Activated naive CD4-positive, alpha-beta T cell treated with anti-CD3 and anti-CD28 coated beads, Interleukin-2, amount 50 U/mL, for 24 hours (primary cell): ENCODE data around the gene RGP1.
A peak's percentile ranks its signal among the peaks of the same experiment; 100 is the strongest.

Experiments used
- H3K27ac Mint-ChIP-seq: one replicate; pipeline ENCODE4 v1.8.0; 2021; ENCODE audit warnings: mild to moderate bottlenecking, mixed read lengths
- H3K27me3 Mint-ChIP-seq: one replicate; pipeline ENCODE4 v1.8.0; 2021; ENCODE audit warnings: mixed read lengths
- H3K36me3 Mint-ChIP-seq: one replicate; pipeline ENCODE4 v1.8.0; 2021; ENCODE audit warnings: mixed read lengths
- H3K4me1 Mint-ChIP-seq: one replicate; pipeline ENCODE4 v1.8.0; 2021; ENCODE audit warnings: mixed read lengths
- H3K4me3 Mint-ChIP-seq: one replicate; pipeline ENCODE4 v1.8.0; 2021; ENCODE audit warnings: mild to moderate bottlenecking, mixed read lengths
- H3K9me3 Mint-ChIP-seq: one replicate; pipeline ENCODE4 v1.8.0; 2021; ENCODE audit warnings: mixed read lengths

Gene RGP1

GRCh38 chr9:35793461-35793860 lies 44.4 kb downstream of the RGP1 start:
- Mint-ChIP-seq H3K27ac (no peak overlapping the region), H3K9me3 (no peaks in the 10 kb centered on the region), H3K4me1 (peaks cover 32% of the 10 kb centered on the region), H3K36me3 (peaks cover 5% of the 10 kb centered on the region), H3K4me3 (no peak overlapping the region), H3K27me3 (no peaks in the 10 kb centered on the region)

- Mint-ChIP-seq H3K27ac (no peak overlapping the region), H3K36me3 (peaks cover 6% of the 10 kb centered on the region), H3K27me3 (no peaks in the 10 kb centered on the region), H3K4me1 (peaks cover 34% of the 10 kb centered on the region), H3K4me3 (no peak overlapping the region), H3K9me3 (no peaks in the 10 kb centered on the region)
Measured at GRCh38 chr9:35795695-35796094, 46.6 kb downstream of the RGP1 start.

- no peaks in the 10 kb centered on the region for H3K27me3 Mint-ChIP-seq
- H3K4me3 Mint-ChIP-seq, result no peak overlapping the region
- H3K4me1 Mint-ChIP-seq, result peaks cover 34% of the 10 kb centered on the region
- H3K9me3 Mint-ChIP-seq, result no peaks in the 10 kb centered on the region
- peak overlapping the region; percentile 82 for H3K27ac Mint-ChIP-seq
- peaks cover 12% of the 10 kb centered on the region for H3K36me3 Mint-ChIP-seq
Measured at GRCh38 chr9:35797311-35798109, 48.4 kb downstream of the RGP1 start.

- no peaks in the 10 kb centered on the region for H3K9me3 Mint-ChIP-seq
- no peak overlapping the region for H3K4me3 Mint-ChIP-seq
- no peaks in the 10 kb centered on the region for H3K27me3 Mint-ChIP-seq
- peak overlapping the region; percentile 96 for H3K27ac Mint-ChIP-seq
- H3K36me3 Mint-ChIP-seq, result peaks cover 12% of the 10 kb centered on the region
- H3K4me1 Mint-ChIP-seq, result peaks cover 29% of the 10 kb centered on the region
Measured at GRCh38 chr9:35798658-35799374, 49.7 kb downstream of the RGP1 start.

DNA sequence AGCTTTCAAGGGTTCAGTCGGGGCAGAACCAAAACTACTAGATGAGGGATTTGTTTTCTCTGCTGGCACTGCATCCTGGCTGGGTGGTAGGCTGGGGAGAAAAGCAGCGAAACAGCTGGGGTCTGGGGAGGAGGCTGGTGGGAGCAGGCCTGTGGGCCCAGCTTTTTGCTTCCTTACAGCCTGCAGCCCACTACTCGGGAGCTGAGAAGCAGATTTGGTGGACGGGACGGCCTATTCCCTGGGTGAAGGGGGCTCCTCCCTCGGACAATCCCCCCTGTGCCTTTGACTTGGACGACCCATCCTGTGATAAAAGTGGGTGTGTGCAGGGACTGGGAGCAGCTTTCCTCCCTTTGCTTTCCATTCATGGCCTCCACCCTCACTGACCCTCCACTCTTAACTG lies 51.4 kb downstream of the RGP1 start:
- Mint-ChIP-seq H3K36me3 (peaks cover 10% of the 10 kb centered on the region), H3K4me3 (no peak overlapping the region), H3K4me1 (peaks cover 23% of the 10 kb centered on the region), H3K9me3 (no peaks in the 10 kb centered on the region), H3K27me3 (no peaks in the 10 kb centered on the region), H3K27ac (no peak overlapping the region)

DNA sequence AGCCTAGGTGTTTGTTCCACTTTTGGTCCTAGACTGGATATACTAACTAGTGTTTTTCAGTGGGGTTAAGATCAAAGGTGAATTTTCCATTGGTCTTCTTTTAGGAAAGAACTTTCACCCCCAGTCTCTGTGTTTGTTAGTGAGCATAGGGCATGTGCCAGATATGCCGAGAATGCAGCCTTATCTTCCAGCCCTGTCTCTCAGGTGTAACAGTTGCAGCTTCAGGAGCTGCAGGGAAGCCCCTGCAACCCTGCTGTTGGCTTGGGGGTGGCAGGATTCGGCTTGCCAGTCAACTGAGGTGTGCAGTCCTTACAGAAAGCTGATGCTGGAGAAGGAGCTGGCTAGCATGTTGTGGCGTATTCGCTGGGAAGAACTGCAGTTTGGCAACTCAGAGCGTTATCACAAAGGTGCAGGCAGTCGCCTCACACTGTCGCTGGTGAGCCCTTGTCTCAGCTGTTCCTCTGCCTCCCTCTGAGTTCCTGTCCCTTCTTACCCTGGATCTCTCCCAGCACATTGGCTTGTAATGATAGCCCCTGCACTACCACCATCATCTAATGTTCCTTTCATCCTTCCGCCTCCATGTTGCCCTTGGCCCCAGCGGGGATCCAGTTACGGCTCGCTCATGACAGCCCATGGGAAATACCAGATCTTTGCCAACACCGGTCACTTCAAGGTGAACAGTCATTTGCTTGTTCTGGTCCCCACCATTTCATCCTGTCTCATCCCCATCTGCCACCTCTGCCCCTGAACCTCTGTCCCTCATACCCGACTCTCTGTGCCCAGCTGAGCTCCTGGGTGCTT lies 52.4 kb downstream of the RGP1 start:
- H3K36me3 Mint-ChIP-seq, result peaks cover 9% of the 10 kb centered on the region
- no peaks in the 10 kb centered on the region for H3K27me3 Mint-ChIP-seq
- H3K4me1 Mint-ChIP-seq, result peaks cover 23% of the 10 kb centered on the region
- peak overlapping the region; percentile 46 for H3K27ac Mint-ChIP-seq
- H3K9me3 Mint-ChIP-seq, result no peaks in the 10 kb centered on the region
- no peak overlapping the region for H3K4me3 Mint-ChIP-seq

- H3K27me3 Mint-ChIP-seq, result no peaks in the 10 kb centered on the region
- no peak overlapping the region for H3K4me3 Mint-ChIP-seq
- peaks cover 3% of the 10 kb centered on the region for H3K36me3 Mint-ChIP-seq
- H3K27ac Mint-ChIP-seq, result no peak overlapping the region
- no peaks in the 10 kb centered on the region for H3K4me1 Mint-ChIP-seq
- H3K9me3 Mint-ChIP-seq, result no peaks in the 10 kb centered on the region
Measured at GRCh38 chr9:35806101-35806500, 57.0 kb downstream of the RGP1 start.
